Stromal cell of bone marrow (primary cell): ENCODE results near the gene FOLR2.

Experiments
- DNase-seq: peaks from one replicate; pipeline ENCODE4 v3.0.0-alpha.2; 2012; ENCODE audit warnings: low read depth

The FOLR2 gene

GRCh38 chr11:72229925-72230763 lies 13.6 kb downstream of the FOLR2 start:
- DNase-seq = no peak

GRCh38 chr11:72230764-72231365 lies 14.3 kb downstream of the FOLR2 start:
- no peak for DNase-seq

- no peak for DNase-seq
These were observed 15.0 kb downstream of the FOLR2 start for GRCh38 chr11:72231396-72232259.

- DNase-seq = no peak
These were observed 15.9 kb downstream of the FOLR2 start for GRCh38 chr11:72232260-72233055.

- no peak for DNase-seq
These were observed 16.6 kb downstream of the FOLR2 start for GRCh38 chr11:72233056-72233772.

- DNase-seq = no peak
These were observed 17.3 kb downstream of the FOLR2 start for GRCh38 chr11:72233773-72234513.

GRCh38 chr11:72234514-72234830 lies 17.9 kb downstream of the FOLR2 start:
- no peak for DNase-seq

GRCh38 chr11:72234920-72235319 lies 18.3 kb downstream of the FOLR2 start:
- DNase-seq = no peak

- DNase-seq = no peak
These were observed 18.9 kb downstream of the FOLR2 start for GRCh38 chr11:72235351-72236057.

- DNase-seq = no peak
These were observed 19.6 kb downstream of the FOLR2 start for GRCh38 chr11:72236083-72236697.

GRCh38 chr11:72236774-72237111 lies 20.1 kb downstream of the FOLR2 start:
- no peak for DNase-seq

- DNase-seq = no peak
These were observed 20.7 kb downstream of the FOLR2 start for GRCh38 chr11:72237112-72237931.

- DNase-seq = no peak
These were observed 21.5 kb downstream of the FOLR2 start for GRCh38 chr11:72238040-72238450.

- DNase-seq = no peak
These were observed 22.1 kb downstream of the FOLR2 start for GRCh38 chr11:72238492-72239312.

- DNase-seq = no peak
These were observed 22.8 kb downstream of the FOLR2 start for GRCh38 chr11:72239313-72239848.

GRCh38 chr11:72239849-72240460 lies 23.4 kb downstream of the FOLR2 start:
- no peak for DNase-seq
